HG02885 (cell line): ENCODE results near the gene ESPL1.
"Not testable (repeated sequence)": the region's sequence is repeated elsewhere in the genome, so short reads cannot be mapped to it uniquely, and the experiment has no call there.

Experiments
- ATAC-seq: cut with Tn5 transposase; IDR thresholded peaks from one replicate; pipeline ENCODE4 v1.9.1; 2021; ENCODE audit warnings: mild to moderate bottlenecking; ENCODE audit not compliant: unreplicated experiment, poor library complexity

ESPL1 gene

GRCh38 chr12:53330671-53331070 lies 62.6 kb downstream of the ESPL1 start:
- no peak for ATAC-seq

GRCh38 chr12:53332339-53332738 lies 64.2 kb downstream of the ESPL1 start:
- not testable (repeated sequence) for ATAC-seq

GRCh38 chr12:53332744-53333143 lies 64.6 kb downstream of the ESPL1 start:
- ATAC-seq, result no peak

- no peak for ATAC-seq
Observed at GRCh38 chr12:53333289-53333688, 65.2 kb downstream of the ESPL1 start.

- no peak for ATAC-seq
Observed at GRCh38 chr12:53333845-53334244, 65.7 kb downstream of the ESPL1 start.

- no peak for ATAC-seq
Observed at GRCh38 chr12:53334822-53335221, 66.7 kb downstream of the ESPL1 start.

- no peak for ATAC-seq
Observed at GRCh38 chr12:53336181-53336681, 68.1 kb downstream of the ESPL1 start, which contains the start of gene SP7. Gene SP7 (minus strand): TSS chr12:53336354. CDS start chr12:53335646, 708 bp downstream.

GRCh38 chr12:53338017-53338416 lies 69.9 kb downstream of the ESPL1 start:
- ATAC-seq, result no peak

GRCh38 chr12:53338916-53339315 lies 70.8 kb downstream of the ESPL1 start:
- ATAC-seq, result no peak

- ATAC-seq, result no peak
Observed at GRCh38 chr12:53340398-53340797, 72.3 kb downstream of the ESPL1 start.
